Astrocyte (in vitro differentiated cells and primary cell): ENCODE data around the gene TBC1D5.

Source experiments
- CTCF ChIP-seq: IDR thresholded peaks from 2 replicates; pipeline ENCODE4 v1.5.1; 2011; ENCODE audit warnings: low read depth, mild to moderate bottlenecking, inconsistent platforms, low read length, moderate library complexity; ENCODE audit not compliant: insufficient read depth
- EZH2 ChIP-seq: IDR thresholded peaks from 2 replicates; pipeline ENCODE4 v1.6.1; 2012; ENCODE audit warnings: mild to moderate bottlenecking, low read length, inconsistent platforms; ENCODE audit not compliant: insufficient read depth

- TF ChIP-seq CTCF (no peak), EZH2 (no peak)
Measured at GRCh38 chr3:17619968-17620367, 122.5 kb downstream of the TBC1D5 start.
